DMS114 treated with DMSO at 0.1 percent for 48 hours (cell line): ENCODE data around the gene CASP2.
A peak's percentile ranks its signal among the peaks of the same experiment; 100 is the strongest.

ENCODE experiments used
- DNase-seq: peaks from one replicate; lab custom pipeline; 2025; ENCODE audit not compliant: unreplicated experiment; lab: John Stamatoyannopoulos, UW

The CASP2 gene

GRCh38 chr7:143329471-143330170 is 41.5 kb downstream of the CASP2 start:
- no peak for DNase-seq

- no peak for DNase-seq
These were observed 43.1 kb downstream of the CASP2 start for GRCh38 chr7:143331179-143331801.

- no peak for DNase-seq
These were observed 46.1 kb downstream of the CASP2 start for GRCh38 chr7:143334244-143334643.

GRCh38 chr7:143337216-143337615 is 49.1 kb downstream of the CASP2 start:
- DNase-seq = no peak

GRCh38 chr7:143341842-143342241 is 53.7 kb downstream of the CASP2 start:
- no peak for DNase-seq

- DNase-seq = no peak
These were observed 55.4 kb downstream of the CASP2 start for GRCh38 chr7:143343596-143343995.

- DNase-seq = peak; percentile 25
These were observed 57.3 kb downstream of the CASP2 start for GRCh38 chr7:143345428-143345900.

- DNase-seq = no peak
These were observed 57.9 kb downstream of the CASP2 start for GRCh38 chr7:143346018-143346417.

GRCh38 chr7:143347950-143348349 is 59.8 kb downstream of the CASP2 start:
- no peak for DNase-seq

GRCh38 chr7:143351060-143351459 is 62.9 kb downstream of the CASP2 start:
- no peak for DNase-seq

- DNase-seq = no peak
These were observed 63.4 kb downstream of the CASP2 start for GRCh38 chr7:143351574-143351973.

GRCh38 chr7:143352531-143353002 is 64.4 kb downstream of the CASP2 start:
- no peak for DNase-seq

GRCh38 chr7:143354376-143354775 is 66.2 kb downstream of the CASP2 start:
- DNase-seq = no peak

GRCh38 chr7:143354965-143355364 is 66.8 kb downstream of the CASP2 start:
- no peak for DNase-seq

- no peak for DNase-seq
These were observed 67.6 kb downstream of the CASP2 start for GRCh38 chr7:143355450-143356385.

- no peak for DNase-seq
These were observed 68.4 kb downstream of the CASP2 start for GRCh38 chr7:143356414-143357050.
